Peyer's patch (tissue), 4 donors: ENCODE measurements around the gene SPACA9. TPM values are rescaled to one million over a fixed set of nuclear protein-coding genes. Genes with fewer than 3 reads are reported as not detected.

ENCODE experiments used
- DNase-seq, 3 donors: peaks; one replicate each; pipeline ENCODE4 v3.0.0-alpha.2; 2017 to 2019
- H3K27ac ChIP-seq, 4 donors: fragments of 200-600 bp; sonication (generic); one replicate each; pipeline ENCODE4 v1.5.1; 2016 to 2019
- H3K27me3 ChIP-seq, 2 donors: fragments of 200-600 bp; sonication (generic); one replicate each; pipeline ENCODE4 v1.5.1; 2019
- H3K36me3 ChIP-seq, 3 donors: fragments of 200-600 bp; sonication (generic); one replicate each; pipeline ENCODE4 v1.5.1; 2016 to 2019
- H3K4me1 ChIP-seq, 4 donors: fragments of 200-600 bp; sonication (generic); one replicate each; pipeline ENCODE4 v1.5.1; 2016 to 2019
- H3K4me3 ChIP-seq, 4 donors: fragments of 200-600 bp; sonication (generic); 1 replicate in 3 of 4; 2 replicates in 1 of 4; pipeline ENCODE4 v1.5.1; 2016 to 2019; ENCODE audit warnings: mild to moderate bottlenecking in 1 of 4
- H3K9me3 ChIP-seq, 4 donors: fragments of 200-600 bp; sonication (generic); one replicate each; pipeline ENCODE4 v1.5.1; 2016 to 2019; ENCODE audit warnings: mild to moderate bottlenecking in 1 of 4
- CTCF ChIP-seq, 6 experiments: fragments of 450-650 bp in 4 of 6; fragments of 200-600 bp in 2 of 6; sonication (generic) in 1 of 6; IDR thresholded peaks; one replicate each; pipeline ENCODE4 v1.5.1; 2017 to 2019; ENCODE audit warnings: antibody characterized with exemption in 6 of 6, mild to moderate bottlenecking in 3 of 6, moderate library complexity in 1 of 6
- POLR2A ChIP-seq, 2 donors: fragments of 450-650 bp; IDR thresholded peaks; one replicate each; pipeline ENCODE4 v1.5.1; 2017; ENCODE audit warnings: antibody characterized with exemption in 2 of 2, mild to moderate bottlenecking in 2 of 2, moderate library complexity in 2 of 2
- total RNA-seq, 4 donors: library from RNA; depleted of rRNA; stranded (reverse); fragments of >200 nt; gene quantifications; one replicate each; pipeline ENCODE4 v1.1.0, GENCODE V29; 2016

The SPACA9 gene
- total RNA-seq, 4 donors from 2014 or later = 0.53 to 1.8 (median 1.2) TPM; not detected in 1

- Histone ChIP-seq H3K4me1 (peaks cover 0 to 14% (median 0%) of the 10 kb centered on the region in 4 donors), H3K4me3 (no peak overlapping the region), H3K36me3 (no peaks in the 10 kb centered on the region), H3K27me3 (no peaks in the 10 kb centered on the region), H3K9me3 (no peaks in the 10 kb centered on the region), H3K27ac (peak overlapping the region in 2 of 4 donors; percentile 4 to 52)
- no peak for DNase-seq
- TF ChIP-seq CTCF (IDR thresholded peaks at IDR 0.05) = no peak
- no peak for TF ChIP-seq POLR2A (IDR thresholded peaks at IDR 0.05)
Measured at GRCh38 chr9:132857616-132858342, 20.9 kb upstream of the SPACA9 start.

- TF ChIP-seq CTCF (IDR thresholded peaks at IDR 0.05) (no peak), POLR2A (IDR thresholded peaks at IDR 0.05) (no peak)
- Histone ChIP-seq H3K4me3 (no peak overlapping the region), H3K36me3 (no peaks in the 10 kb centered on the region), H3K9me3 (no peaks in the 10 kb centered on the region), H3K27me3 (no peaks in the 10 kb centered on the region), H3K4me1 (peaks cover 0 to 14% (median 0%) of the 10 kb centered on the region in 4 donors), H3K27ac (no peak overlapping the region)
- no peak for DNase-seq
Measured at GRCh38 chr9:132858751-132859150, 19.9 kb upstream of the SPACA9 start.

GRCh38 chr9:132861666-132862065, 17.0 kb upstream of the SPACA9 start:
- Histone ChIP-seq H3K9me3 (no peaks in the 10 kb centered on the region), H3K27me3 (no peaks in the 10 kb centered on the region), H3K4me1 (peaks cover 0 to 14% (median 0%) of the 10 kb centered on the region in 4 donors), H3K27ac (no peak overlapping the region), H3K36me3 (no peaks in the 10 kb centered on the region), H3K4me3 (no peak overlapping the region)
- no peak for DNase-seq
- TF ChIP-seq POLR2A (IDR thresholded peaks at IDR 0.05) (no peak), CTCF (IDR thresholded peaks at IDR 0.05) (no peak)

GRCh38 chr9:132862533-132862932, 16.2 kb upstream of the SPACA9 start:
- no peak for TF ChIP-seq POLR2A (IDR thresholded peaks at IDR 0.05)
- no peak for TF ChIP-seq CTCF (IDR thresholded peaks at IDR 0.05)
- H3K4me1 ChIP-seq = peaks cover 0 to 11% (median 0%) of the 10 kb centered on the region in 4 donors
- H3K4me3 ChIP-seq = no peak overlapping the region
- DNase-seq = no peak
- H3K27me3 ChIP-seq = no peaks in the 10 kb centered on the region
- H3K36me3 ChIP-seq = no peaks in the 10 kb centered on the region
- H3K27ac ChIP-seq = no peak overlapping the region
- no peaks in the 10 kb centered on the region for H3K9me3 ChIP-seq

- no peak overlapping the region for H3K4me3 ChIP-seq
- no peaks in the 10 kb centered on the region for H3K36me3 ChIP-seq
- no peak overlapping the region for H3K27ac ChIP-seq
- H3K27me3 ChIP-seq = no peaks in the 10 kb centered on the region
- no peak for TF ChIP-seq POLR2A (IDR thresholded peaks at IDR 0.05)
- TF ChIP-seq CTCF (IDR thresholded peaks at IDR 0.05) = no peak
- no peak for DNase-seq
- no peaks in the 10 kb centered on the region for H3K9me3 ChIP-seq
- H3K4me1 ChIP-seq = peaks cover 0 to 5% (median 0%) of the 10 kb centered on the region in 4 donors
Measured at GRCh38 chr9:132863096-132863495, 15.6 kb upstream of the SPACA9 start.
